HCT116 (cell line): Measurements from ENCODE around the gene BOC.

Experiments
- CEBPB ChIP-seq: IDR thresholded peaks from 2 replicates; pipeline ENCODE4 v1.6.1; 2012; ENCODE audit warnings: low read depth
- CTCF ChIP-seq, 3 experiments: fragments of 200-600 bp in 1 of 3; sonication (generic) in 1 of 3; IDR thresholded peaks in 2 of 3; conservative IDR thresholded peaks in 1 of 3; 2 replicates each; pipeline ENCODE4 v1.5.1; 2012 to 2017; ENCODE audit warnings: low read depth in 2 of 3, low read length in 2 of 3, antibody characterized with exemption in 1 of 3, borderline replicate concordance in 1 of 3, control low read depth in 1 of 3, mild to moderate bottlenecking in 1 of 3, mixed read lengths in 1 of 3, mixed run types in 1 of 3, moderate library complexity in 1 of 3; ENCODE audit not compliant: insufficient read depth in 1 of 3
- EZH2phosphoT487 ChIP-seq: fragments of 200-600 bp; IDR thresholded peaks from 2 replicates; pipeline ENCODE4 v1.6.1; 2018; ENCODE audit warnings: antibody characterized with exemption, borderline replicate concordance
- POLR2A ChIP-seq: IDR thresholded peaks from 2 replicates; pipeline ENCODE4 v1.7.0; 2011; ENCODE audit warnings: borderline replicate concordance; ENCODE audit not compliant: insufficient read depth, insufficient read length; ENCODE audit errors: extremely low read depth
- POLR2AphosphoS5 ChIP-seq: IDR thresholded peaks from 2 replicates; pipeline ENCODE4 v1.6.1; 2011; ENCODE audit warnings: mild to moderate bottlenecking, low read depth, low read length, moderate library complexity
- RAD21 ChIP-seq: IDR thresholded peaks from 2 replicates; pipeline ENCODE4 v1.6.1; 2012; ENCODE audit warnings: low read depth, mild to moderate bottlenecking
- SIN3A ChIP-seq: IDR thresholded peaks from 2 replicates; pipeline ENCODE4 v1.6.1; 2012; ENCODE audit warnings: low read depth
- ZNF274 ChIP-seq: fragments of 200-500 bp; sonication (Bioruptor generic); IDR thresholded peaks from 2 replicates; pipeline ENCODE4 v1.6.1; 2014; ENCODE audit warnings: mild to moderate bottlenecking, low read depth, low read length, inconsistent platforms
- TF ChIP-seq, protein P1 (sequence below): IDR thresholded peaks from 2 replicates; pipeline ENCODE4 v1.6.1; 2012

DNA sequence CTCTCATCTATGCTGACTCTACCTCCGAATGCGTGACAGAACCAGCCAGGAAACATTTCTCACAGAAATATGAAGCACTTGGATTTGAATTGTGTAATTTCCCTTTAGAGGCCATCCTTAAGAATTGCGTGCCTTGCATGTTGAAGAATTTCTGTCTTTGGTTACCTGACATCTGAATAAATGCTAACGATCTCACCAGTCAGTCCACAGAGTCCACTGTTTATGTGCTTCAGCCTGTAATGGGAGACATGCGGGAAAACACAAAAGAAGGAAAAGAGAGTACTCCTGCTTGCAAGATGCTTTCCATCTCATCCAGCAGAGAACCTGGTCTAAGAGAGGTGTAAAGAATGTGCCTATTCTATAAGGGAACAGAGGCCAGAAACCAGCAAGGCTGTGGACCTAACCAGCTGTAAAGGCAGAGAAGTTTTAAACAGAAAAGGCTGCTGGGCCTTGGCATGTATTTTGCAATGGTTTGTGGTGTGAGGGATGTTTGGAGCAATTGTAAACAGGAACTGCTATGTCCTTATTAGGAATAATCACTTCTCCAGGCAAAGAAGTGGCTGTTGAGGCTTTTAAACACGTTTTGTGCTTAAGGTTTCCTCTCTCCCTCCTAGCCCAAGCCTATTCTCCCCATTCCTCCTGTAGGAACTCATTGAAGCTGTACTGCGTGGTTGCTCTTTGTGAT is 36.4 kb upstream of the BOC start:
- TF ChIP-seq EZH2phosphoT487 (no peak), CTCF (IDR thresholded peaks at IDR 0.05 in 2 of 3, conservative IDR thresholded peaks at IDR 0.05 in 1 of 3; ENCODE audit: borderline replicate concordance in 1 of 3, insufficient read depth in 1 of 3, low read depth in 2 of 3, low read length in 2 of 3) (no peak), ZNF274 (no peak), POLR2AphosphoS5 (no peak), RAD21 (no peak), CEBPB (no peak), POLR2A (no peak), SIN3A (no peak)
- TF ChIP-seq, protein P1, sequence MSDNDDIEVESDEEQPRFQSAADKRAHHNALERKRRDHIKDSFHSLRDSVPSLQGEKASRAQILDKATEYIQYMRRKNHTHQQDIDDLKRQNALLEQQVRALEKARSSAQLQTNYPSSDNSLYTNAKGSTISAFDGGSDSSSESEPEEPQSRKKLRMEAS = no peak
